Measurements from ENCODE around the gene SHB. TPM values are rescaled to one million over a fixed set of nuclear protein-coding genes. Genes with fewer than 3 reads are reported as not detected.

Gene SHB
- total RNA-seq, 2 donors from 2014 or later = 53.2 to 54.8 TPM

DNA sequence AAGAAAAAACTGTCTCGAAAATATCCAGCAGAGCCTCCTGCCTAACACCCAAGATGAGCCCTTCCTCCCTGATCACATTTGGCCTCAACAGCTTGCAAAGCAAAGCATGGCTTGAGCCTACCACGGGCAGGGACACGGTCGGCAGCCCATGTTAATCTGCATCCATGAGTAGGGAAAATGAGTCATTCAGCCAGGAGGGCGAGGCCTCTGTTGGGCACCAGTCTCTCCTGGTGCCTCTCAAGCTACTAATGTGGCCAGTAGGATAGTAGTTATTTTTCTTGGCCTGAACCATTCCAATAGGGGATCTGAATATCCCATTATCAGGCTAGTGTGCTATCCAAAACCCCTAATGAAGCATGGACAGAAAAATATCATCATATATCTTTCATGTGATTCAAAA is 43.0 kb upstream of the SHB start:
- no peak overlapping the region for H3K27ac ChIP-seq
- TF ChIP-seq, protein P1, sequence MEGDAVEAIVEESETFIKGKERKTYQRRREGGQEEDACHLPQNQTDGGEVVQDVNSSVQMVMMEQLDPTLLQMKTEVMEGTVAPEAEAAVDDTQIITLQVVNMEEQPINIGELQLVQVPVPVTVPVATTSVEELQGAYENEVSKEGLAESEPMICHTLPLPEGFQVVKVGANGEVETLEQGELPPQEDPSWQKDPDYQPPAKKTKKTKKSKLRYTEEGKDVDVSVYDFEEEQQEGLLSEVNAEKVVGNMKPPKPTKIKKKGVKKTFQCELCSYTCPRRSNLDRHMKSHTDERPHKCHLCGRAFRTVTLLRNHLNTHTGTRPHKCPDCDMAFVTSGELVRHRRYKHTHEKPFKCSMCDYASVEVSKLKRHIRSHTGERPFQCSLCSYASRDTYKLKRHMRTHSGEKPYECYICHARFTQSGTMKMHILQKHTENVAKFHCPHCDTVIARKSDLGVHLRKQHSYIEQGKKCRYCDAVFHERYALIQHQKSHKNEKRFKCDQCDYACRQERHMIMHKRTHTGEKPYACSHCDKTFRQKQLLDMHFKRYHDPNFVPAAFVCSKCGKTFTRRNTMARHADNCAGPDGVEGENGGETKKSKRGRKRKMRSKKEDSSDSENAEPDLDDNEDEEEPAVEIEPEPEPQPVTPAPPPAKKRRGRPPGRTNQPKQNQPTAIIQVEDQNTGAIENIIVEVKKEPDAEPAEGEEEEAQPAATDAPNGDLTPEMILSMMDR (IDR thresholded peaks at IDR 0.05) = no peak
- TF ChIP-seq POLR2A (IDR thresholded peaks at IDR 0.05) (no peak), POLR2AphosphoS5 (IDR thresholded peaks at IDR 0.05) (no peak)
- H3K9me3 ChIP-seq = no peaks in the 10 kb centered on the region
- no peak for DNase-seq (ENCODE audit: low spot score)
- no peak overlapping the region for H3K4me3 ChIP-seq
- WGBS = 91% methylated on average over 5 of the region's 5 CpGs
- H3K27me3 ChIP-seq (replicated peaks; ENCODE audit: insufficient read depth) = no peaks in the 10 kb centered on the region
- intact Hi-C loops (cut with DNase I) = no loop called here
- H3K4me1 ChIP-seq (replicated peaks) = no peaks in the 10 kb centered on the region
- no peaks in the 10 kb centered on the region for H3K36me3 ChIP-seq

DNA sequence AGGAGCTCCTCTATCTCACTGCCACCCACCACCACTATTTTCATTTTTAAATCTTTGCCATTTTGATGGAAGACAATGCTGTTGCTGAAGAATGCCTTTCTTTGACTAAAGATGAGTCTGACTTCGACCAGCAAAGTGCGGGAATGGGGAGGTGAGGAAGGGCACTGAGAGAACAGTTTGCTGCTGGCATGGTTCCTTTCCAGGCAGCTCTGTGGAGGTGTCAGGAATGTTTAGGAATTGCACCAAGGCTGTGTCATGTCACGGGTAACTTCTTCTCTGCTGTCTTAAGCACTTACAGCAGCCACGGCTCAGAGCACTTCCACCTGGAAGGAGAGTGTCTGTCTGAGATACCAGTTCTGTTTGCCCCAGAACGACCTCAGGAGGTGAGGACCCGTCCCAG is 41.4 kb upstream of the SHB start:
- no peak overlapping the region for H3K4me3 ChIP-seq
- DNase-seq (ENCODE audit: low spot score) = no peak
- no peaks in the 10 kb centered on the region for H3K36me3 ChIP-seq
- no peak overlapping the region for H3K27ac ChIP-seq
- no peaks in the 10 kb centered on the region for H3K27me3 ChIP-seq (replicated peaks; ENCODE audit: insufficient read depth)
- H3K9me3 ChIP-seq = no peaks in the 10 kb centered on the region
- WGBS = 64% methylated on average over 6 of the region's 6 CpGs
- no peaks in the 10 kb centered on the region for H3K4me1 ChIP-seq (replicated peaks)
- TF ChIP-seq POLR2A (IDR thresholded peaks at IDR 0.05) (no peak), POLR2AphosphoS5 (IDR thresholded peaks at IDR 0.05) (no peak)
- TF ChIP-seq, protein P1 (IDR thresholded peaks at IDR 0.05) = no peak
- intact Hi-C loops (cut with DNase I) = no loop called here

DNA sequence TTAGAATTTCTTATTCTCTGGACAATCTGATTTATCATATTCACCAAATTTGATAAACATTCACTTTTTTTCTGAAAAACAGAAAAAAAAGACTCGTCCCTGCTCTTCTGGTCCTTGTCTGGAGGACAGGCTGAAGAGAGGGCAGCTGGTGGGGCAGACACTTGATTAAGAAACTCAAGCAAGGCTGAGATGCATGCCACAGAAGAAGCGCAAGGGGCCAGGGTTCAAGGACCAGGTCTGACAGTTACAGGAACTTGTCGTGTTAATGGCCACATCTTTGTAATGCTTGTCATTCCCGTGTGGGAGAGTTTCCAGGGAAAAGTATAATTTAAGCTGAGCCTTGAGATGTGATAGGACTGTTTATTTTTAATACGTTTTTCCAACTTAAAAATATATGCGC is 40.6 kb upstream of the SHB start:
- TF ChIP-seq POLR2A (IDR thresholded peaks at IDR 0.05) (no peak), POLR2AphosphoS5 (IDR thresholded peaks at IDR 0.05) (no peak)
- TF ChIP-seq, protein P1 (IDR thresholded peaks at IDR 0.05) = no peak
- 79% methylated on average over 6 of the region's 6 CpGs for WGBS
- Histone ChIP-seq H3K36me3 (no peaks in the 10 kb centered on the region), H3K27me3 (replicated peaks; ENCODE audit: insufficient read depth) (no peaks in the 10 kb centered on the region), H3K4me1 (replicated peaks) (no peaks in the 10 kb centered on the region), H3K27ac (no peak overlapping the region), H3K4me3 (no peak overlapping the region), H3K9me3 (no peaks in the 10 kb centered on the region)
- no peak for DNase-seq (ENCODE audit: low spot score)
- intact Hi-C loops (cut with DNase I) = no loop called here

DNA sequence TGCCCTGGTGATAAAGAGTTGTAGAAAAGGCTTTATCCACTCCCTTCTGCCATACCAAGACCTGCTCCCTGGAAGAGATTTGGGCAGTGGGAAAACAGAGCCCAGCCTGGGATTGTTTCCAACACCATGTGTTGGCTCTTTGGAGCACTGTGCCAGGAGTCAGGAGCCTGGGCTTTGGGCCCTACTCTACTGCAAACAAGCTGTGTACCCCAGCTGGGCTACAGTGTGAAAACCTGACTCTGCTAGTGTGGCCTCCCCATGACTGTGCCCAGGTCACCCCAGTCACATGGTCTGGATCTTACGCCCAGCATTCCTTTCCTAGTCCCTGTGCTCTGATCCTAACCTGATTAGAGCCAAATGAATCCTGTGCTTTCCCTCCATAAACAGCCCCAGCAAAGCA is 39.3 kb upstream of the SHB start:
- H3K4me1 ChIP-seq (replicated peaks) = no peaks in the 10 kb centered on the region
- H3K27me3 ChIP-seq (replicated peaks; ENCODE audit: insufficient read depth) = no peaks in the 10 kb centered on the region
- intact Hi-C loops (cut with DNase I) = no loop called here
- H3K27ac ChIP-seq = no peak overlapping the region
- 54% methylated on average over 1 of the region's 1 CpG for WGBS
- no peak for DNase-seq (ENCODE audit: low spot score)
- H3K4me3 ChIP-seq = no peak overlapping the region
- no peak for TF ChIP-seq POLR2A (IDR thresholded peaks at IDR 0.05)
- no peaks in the 10 kb centered on the region for H3K36me3 ChIP-seq
- no peaks in the 10 kb centered on the region for H3K9me3 ChIP-seq

DNA sequence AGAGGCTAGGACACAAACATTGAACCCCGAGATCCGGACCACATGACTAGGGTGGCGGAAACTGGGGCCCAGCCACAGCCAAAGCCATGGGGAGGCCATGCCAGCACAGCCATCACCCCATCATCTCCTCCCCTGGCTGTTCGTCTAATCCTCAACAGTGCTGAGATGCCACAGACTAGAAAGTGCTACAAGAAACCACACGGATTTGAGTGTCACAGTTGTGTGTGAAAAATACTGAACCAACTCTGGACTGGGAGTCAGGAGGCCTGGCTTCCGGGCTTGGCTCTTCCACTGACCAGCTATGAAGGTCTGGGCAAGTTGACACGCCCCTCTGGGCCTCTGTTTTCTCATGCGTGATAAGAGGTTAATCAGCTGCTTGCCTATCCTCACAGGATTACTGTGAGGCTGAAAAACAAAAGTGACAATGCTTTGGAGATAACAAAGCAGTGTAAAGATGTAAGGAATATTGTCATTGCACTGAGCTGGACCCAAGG is 38.8 kb upstream of the SHB start:
- no peaks in the 10 kb centered on the region for H3K27me3 ChIP-seq (replicated peaks; ENCODE audit: insufficient read depth)
- H3K27ac ChIP-seq = no peak overlapping the region
- DNase-seq (ENCODE audit: low spot score) = no peak
- TF ChIP-seq POLR2A (IDR thresholded peaks at IDR 0.05) = no peak
- TF ChIP-seq, protein P1 (IDR thresholded peaks at IDR 0.05) = no peak
- no peak for TF ChIP-seq POLR2AphosphoS5 (IDR thresholded peaks at IDR 0.05)
- H3K36me3 ChIP-seq = no peaks in the 10 kb centered on the region
- H3K9me3 ChIP-seq = no peaks in the 10 kb centered on the region
- H3K4me3 ChIP-seq = no peak overlapping the region
- no peaks in the 10 kb centered on the region for H3K4me1 ChIP-seq (replicated peaks)
- 88% methylated on average over 8 of the region's 8 CpGs for WGBS
- intact Hi-C loops (cut with DNase I) = no loop called here

Data from prostate gland (tissue), 2 donors.